Panc1 (cell line): Measurements from ENCODE around the gene GOLGA6B.
"Not testable (repeated sequence)": the region's sequence is repeated elsewhere in the genome, so short reads cannot be mapped to it uniquely, and the experiment has no call there.

Experiments
- CTCF ChIP-seq: fragments of 450-650 bp; IDR thresholded peaks from 2 replicates; pipeline ENCODE4 v1.5.1; 2017; ENCODE audit warnings: mild to moderate bottlenecking
- POLR2AphosphoS5 ChIP-seq: IDR thresholded peaks from 2 replicates; pipeline ENCODE4 v1.6.1; 2012; ENCODE audit warnings: mild to moderate bottlenecking, low read depth, low read length, moderate library complexity
- SIN3A ChIP-seq: IDR thresholded peaks from 2 replicates; pipeline ENCODE4 v1.6.1; 2012; ENCODE audit warnings: low read depth, mild to moderate bottlenecking, low read length, moderate library complexity, borderline replicate concordance; ENCODE audit not compliant: insufficient read depth

DNA sequence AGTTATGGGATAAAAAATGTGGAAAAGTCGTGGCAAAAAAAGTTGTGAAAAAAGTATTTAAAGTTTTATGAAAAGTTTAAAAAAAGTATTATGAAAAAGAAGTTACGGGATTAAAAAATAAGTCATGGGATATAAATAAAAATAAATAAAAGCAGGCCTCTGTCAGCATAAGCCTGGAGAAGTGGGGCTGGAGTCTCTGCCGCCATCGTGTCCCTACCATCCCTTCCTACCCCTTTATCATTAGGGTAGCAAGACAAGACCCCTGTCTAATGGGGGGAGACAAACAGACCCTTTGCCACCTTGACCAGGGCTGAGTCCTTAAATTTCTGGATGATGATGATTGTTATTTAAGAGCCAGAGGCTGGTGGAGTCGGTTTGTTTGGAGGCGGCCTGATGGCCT is 15.3 kb downstream of the GOLGA6B start:
- not testable (repeated sequence) for TF ChIP-seq CTCF, POLR2AphosphoS5, SIN3A
